Measurements from ENCODE around the gene JAKMIP3.

Gene JAKMIP3

DNA sequence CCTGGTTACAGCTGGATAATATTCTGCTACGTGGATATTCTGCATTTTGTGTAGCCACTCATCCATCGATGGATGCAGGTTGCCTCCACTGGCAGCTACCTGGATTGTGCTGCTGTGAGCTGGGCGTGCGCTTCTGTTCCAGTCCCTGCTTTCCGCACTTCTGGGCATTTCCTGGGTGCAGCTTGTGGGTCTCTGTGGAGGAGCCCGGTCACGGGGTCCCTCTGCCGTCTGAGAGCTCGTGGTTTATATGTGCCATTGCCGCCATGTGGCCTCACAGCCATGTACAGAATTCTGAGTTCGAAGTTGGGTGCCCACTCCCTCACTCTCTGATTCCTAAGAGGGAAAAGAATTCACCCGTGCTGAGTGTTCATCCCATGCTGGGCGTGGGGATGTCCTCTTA, 38.3 kb downstream of the JAKMIP3 start:
- TF ChIP-seq SPI1 (IDR thresholded peaks at IDR 0.05; ENCODE audit: borderline replicate concordance, low read depth) (no peak), REST (IDR thresholded peaks at IDR 0.05; ENCODE audit: insufficient replicate concordance, low read depth) (no peak), GABPA (IDR thresholded peaks at IDR 0.05; ENCODE audit: low read depth) (no peak), POLR2AphosphoS5 (IDR thresholded peaks at IDR 0.05; ENCODE audit: low read depth) (no peak)
- TF ChIP-seq, protein P1, sequence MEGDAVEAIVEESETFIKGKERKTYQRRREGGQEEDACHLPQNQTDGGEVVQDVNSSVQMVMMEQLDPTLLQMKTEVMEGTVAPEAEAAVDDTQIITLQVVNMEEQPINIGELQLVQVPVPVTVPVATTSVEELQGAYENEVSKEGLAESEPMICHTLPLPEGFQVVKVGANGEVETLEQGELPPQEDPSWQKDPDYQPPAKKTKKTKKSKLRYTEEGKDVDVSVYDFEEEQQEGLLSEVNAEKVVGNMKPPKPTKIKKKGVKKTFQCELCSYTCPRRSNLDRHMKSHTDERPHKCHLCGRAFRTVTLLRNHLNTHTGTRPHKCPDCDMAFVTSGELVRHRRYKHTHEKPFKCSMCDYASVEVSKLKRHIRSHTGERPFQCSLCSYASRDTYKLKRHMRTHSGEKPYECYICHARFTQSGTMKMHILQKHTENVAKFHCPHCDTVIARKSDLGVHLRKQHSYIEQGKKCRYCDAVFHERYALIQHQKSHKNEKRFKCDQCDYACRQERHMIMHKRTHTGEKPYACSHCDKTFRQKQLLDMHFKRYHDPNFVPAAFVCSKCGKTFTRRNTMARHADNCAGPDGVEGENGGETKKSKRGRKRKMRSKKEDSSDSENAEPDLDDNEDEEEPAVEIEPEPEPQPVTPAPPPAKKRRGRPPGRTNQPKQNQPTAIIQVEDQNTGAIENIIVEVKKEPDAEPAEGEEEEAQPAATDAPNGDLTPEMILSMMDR (IDR thresholded peaks at IDR 0.05; ENCODE audit: insufficient read depth, low read length) = no peak
- no peaks in the 10 kb centered on the region for H3K27me3 ChIP-seq (ENCODE audit: insufficient read depth, poor library complexity, severe bottlenecking)
- DNase-seq (ENCODE audit: low read depth in 1 of 2, low spot score in 1 of 2) = no peak
- H3K27ac ChIP-seq (replicated peaks) = no peak overlapping the region
- no peak overlapping the region for H3K4me3 ChIP-seq (replicated peaks; ENCODE audit: insufficient read depth, low read length)

DNA sequence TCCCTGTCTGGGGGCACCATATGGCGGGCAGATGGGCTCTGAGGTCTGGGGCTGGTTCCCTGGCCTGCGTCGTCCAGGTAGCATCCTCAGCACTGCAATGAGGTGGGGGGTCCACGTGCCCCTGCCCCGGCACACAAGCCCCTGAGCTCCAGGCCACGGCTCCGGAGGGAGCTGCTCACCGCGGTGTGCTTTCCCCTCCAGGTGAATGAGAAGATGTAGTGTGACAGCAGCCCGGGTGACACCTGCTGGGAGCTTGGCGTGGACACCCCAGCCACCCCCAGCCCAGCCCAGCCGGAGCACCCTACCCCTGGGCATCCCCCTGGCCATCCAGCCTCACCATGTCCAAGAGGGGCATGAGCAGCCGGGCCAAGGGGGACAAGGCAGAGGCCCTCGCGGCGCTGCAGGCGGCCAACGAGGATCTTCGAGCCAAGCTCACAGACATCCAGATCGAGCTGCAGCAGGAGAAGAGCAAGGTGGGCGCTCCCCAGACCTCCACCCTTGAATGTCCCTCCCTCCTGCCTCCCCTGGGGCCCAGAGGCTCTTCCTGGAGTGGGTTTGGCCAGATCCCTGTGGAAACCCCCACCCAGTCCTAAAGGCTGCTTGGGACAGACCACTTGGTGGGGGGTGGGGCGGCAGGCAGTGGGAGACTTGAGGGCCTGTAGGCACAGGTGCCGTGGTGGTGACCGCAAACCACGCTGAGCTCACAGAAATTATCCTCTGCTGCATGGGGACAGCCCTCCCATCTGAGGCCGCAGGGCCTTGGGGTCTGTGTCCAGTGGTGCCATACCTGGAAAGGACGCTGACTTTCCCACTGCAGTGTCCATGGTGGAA, 38.9 kb downstream of the JAKMIP3 start:
- TF ChIP-seq, protein P1 (IDR thresholded peaks at IDR 0.05; ENCODE audit: insufficient read depth, low read length) = no peak
- TF ChIP-seq REST (IDR thresholded peaks at IDR 0.05; ENCODE audit: insufficient replicate concordance, low read depth) (no peak), POLR2AphosphoS5 (IDR thresholded peaks at IDR 0.05; ENCODE audit: low read depth) (no peak), GABPA (IDR thresholded peaks at IDR 0.05; ENCODE audit: low read depth) (no peak), SPI1 (IDR thresholded peaks at IDR 0.05; ENCODE audit: borderline replicate concordance, low read depth) (no peak)
- H3K27me3 ChIP-seq (ENCODE audit: insufficient read depth, poor library complexity, severe bottlenecking) = no peaks in the 10 kb centered on the region
- no peak for DNase-seq (ENCODE audit: low read depth in 1 of 2, low spot score in 1 of 2)
- no peak overlapping the region for H3K27ac ChIP-seq (replicated peaks)
- no peak overlapping the region for H3K4me3 ChIP-seq (replicated peaks; ENCODE audit: insufficient read depth, low read length)

DNA sequence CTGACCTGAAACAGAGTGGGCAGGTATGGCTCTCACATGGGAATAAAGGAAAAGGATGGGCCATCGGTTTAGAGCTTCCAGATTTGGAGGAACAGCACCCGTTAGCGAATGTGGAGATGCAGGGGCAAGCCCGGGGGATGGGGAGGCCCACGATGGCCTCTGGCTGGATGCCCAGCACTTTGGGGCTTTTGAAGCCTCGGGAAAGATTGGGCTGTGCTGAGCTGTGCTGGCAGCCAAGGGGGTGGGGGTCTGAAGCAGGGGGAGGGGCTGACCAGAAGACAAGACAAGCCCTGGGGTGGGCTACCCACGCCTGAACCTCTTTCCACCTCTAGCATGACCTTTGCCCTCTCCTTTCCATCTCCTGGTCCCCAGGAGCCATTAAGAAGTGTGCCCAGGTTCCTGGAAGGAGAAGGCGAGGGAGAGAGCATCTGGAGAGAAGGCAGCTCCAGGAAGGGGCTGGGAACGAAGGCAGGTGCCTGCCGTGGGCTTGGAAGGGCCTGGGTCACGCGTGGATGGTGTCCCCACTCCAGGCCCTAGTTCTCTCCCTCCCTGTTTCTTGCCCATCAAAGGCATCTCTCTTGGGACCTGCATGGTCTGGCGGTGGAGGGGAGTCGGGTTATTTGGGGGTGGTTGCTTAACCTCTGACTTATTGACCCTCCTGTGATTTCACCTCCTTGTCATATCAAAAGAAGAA, 39.7 kb downstream of the JAKMIP3 start:
- TF ChIP-seq SPI1 (IDR thresholded peaks at IDR 0.05; ENCODE audit: borderline replicate concordance, low read depth) (no peak), POLR2AphosphoS5 (IDR thresholded peaks at IDR 0.05; ENCODE audit: low read depth) (no peak), GABPA (IDR thresholded peaks at IDR 0.05; ENCODE audit: low read depth) (no peak), REST (IDR thresholded peaks at IDR 0.05; ENCODE audit: insufficient replicate concordance, low read depth) (no peak)
- TF ChIP-seq, protein P1 (IDR thresholded peaks at IDR 0.05; ENCODE audit: insufficient read depth, low read length) = no peak
- no peak overlapping the region for H3K27ac ChIP-seq (replicated peaks)
- no peak overlapping the region for H3K4me3 ChIP-seq (replicated peaks; ENCODE audit: insufficient read depth, low read length)
- H3K27me3 ChIP-seq (ENCODE audit: insufficient read depth, poor library complexity, severe bottlenecking) = no peaks in the 10 kb centered on the region
- DNase-seq (ENCODE audit: low read depth in 1 of 2, low spot score in 1 of 2) = no peak

Data from HL-60 (cell line).